ENCODE data around the gene NCAPG2.

NCAPG2 gene

DNA sequence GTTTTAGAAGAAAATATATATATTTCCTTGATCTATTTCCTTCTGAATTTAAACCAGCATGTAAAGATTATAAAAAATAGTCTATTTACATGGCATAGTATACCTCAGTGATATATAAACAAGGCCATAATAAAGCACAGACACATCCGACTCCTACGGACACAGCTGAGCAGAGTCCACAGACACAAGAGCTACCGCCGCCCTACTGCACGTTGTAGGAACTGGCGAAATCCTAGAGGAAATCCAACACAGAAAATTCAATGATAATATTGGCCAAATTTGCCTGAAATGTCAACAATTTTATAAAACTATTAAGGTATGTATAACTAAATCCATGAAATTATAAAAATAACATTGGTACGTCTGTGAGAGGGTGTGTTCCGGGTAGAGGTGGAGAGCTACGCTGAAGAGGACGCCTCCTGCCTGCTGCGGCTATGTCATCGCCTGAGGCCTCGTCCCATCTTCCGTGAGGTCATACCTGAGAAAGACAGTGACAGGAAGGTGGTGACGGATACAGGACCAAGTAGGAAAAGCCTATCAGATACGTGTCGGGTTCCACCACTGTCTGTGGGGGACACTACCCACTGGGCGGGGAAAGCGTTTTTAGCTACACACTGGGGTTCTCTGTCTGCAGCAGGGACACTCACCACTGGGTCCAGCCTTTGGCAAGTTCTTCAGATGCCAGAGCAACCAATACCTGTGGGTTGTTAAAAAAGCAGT lies 29.3 kb upstream of the NCAPG2 start:
- no peak for DNase-seq (ENCODE audit: low read depth)
- TF ChIP-seq, protein P1, sequence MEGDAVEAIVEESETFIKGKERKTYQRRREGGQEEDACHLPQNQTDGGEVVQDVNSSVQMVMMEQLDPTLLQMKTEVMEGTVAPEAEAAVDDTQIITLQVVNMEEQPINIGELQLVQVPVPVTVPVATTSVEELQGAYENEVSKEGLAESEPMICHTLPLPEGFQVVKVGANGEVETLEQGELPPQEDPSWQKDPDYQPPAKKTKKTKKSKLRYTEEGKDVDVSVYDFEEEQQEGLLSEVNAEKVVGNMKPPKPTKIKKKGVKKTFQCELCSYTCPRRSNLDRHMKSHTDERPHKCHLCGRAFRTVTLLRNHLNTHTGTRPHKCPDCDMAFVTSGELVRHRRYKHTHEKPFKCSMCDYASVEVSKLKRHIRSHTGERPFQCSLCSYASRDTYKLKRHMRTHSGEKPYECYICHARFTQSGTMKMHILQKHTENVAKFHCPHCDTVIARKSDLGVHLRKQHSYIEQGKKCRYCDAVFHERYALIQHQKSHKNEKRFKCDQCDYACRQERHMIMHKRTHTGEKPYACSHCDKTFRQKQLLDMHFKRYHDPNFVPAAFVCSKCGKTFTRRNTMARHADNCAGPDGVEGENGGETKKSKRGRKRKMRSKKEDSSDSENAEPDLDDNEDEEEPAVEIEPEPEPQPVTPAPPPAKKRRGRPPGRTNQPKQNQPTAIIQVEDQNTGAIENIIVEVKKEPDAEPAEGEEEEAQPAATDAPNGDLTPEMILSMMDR (conservative IDR thresholded peaks at IDR 0.05; ENCODE audit: low read depth, low read length) = no peak
- no peak overlapping the region for H3K4me3 ChIP-seq (ENCODE audit: low read length)

DNA sequence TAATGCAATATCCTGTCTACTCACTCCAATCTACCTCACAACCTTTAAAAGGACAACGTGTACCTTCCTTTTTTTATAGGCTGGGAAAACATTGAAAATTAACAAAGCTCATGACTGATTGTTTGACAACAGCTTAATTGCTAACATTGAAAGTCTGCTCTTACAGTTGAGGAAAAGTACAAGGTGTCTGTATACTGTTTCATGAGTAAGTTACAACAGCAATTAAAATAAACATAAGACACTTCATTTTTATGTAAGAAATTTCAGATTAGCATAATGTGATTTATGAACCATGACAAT lies 28.6 kb upstream of the NCAPG2 start:
- TF ChIP-seq, protein P1 (conservative IDR thresholded peaks at IDR 0.05; ENCODE audit: low read depth, low read length) = no peak
- no peak overlapping the region for H3K4me3 ChIP-seq (ENCODE audit: low read length)
- no peak for DNase-seq (ENCODE audit: low read depth)

DNA sequence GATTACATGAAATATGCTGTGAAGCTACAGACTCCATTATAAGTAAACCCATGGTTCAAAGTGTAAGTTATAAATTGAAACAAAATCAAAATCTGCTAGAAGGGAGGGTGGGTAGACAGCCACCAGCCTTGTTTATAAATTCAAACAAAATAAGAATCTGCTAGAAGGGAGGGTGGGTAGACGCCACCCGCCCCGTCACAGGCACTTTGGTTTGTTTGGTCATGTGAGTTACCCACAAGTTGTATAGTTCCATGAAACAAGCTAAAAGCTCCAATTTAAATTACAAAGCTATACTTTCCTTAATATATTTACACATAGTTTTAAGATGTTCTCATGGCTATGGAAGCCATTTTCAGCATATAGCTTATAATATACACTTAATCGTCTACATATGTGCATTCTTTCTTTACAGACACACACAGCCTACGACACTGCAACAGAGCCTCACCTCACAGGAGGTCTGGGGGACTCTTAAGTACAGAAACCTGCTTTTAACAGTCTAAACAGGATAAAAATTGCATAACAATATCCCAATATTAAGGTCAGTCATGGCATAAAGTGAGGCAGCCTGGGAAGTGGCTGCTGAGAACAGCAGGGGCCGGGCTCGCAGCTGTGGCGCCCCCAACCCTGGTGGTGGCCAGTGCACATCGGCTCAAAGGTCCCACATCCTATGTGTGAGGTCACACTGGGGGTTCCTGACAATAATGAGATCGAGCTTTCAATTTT lies 28.1 kb upstream of the NCAPG2 start:
- TF ChIP-seq, protein P1 (conservative IDR thresholded peaks at IDR 0.05; ENCODE audit: low read depth, low read length) = no peak
- no peak for DNase-seq (ENCODE audit: low read depth)
- no peak overlapping the region for H3K4me3 ChIP-seq (ENCODE audit: low read length)

DNA sequence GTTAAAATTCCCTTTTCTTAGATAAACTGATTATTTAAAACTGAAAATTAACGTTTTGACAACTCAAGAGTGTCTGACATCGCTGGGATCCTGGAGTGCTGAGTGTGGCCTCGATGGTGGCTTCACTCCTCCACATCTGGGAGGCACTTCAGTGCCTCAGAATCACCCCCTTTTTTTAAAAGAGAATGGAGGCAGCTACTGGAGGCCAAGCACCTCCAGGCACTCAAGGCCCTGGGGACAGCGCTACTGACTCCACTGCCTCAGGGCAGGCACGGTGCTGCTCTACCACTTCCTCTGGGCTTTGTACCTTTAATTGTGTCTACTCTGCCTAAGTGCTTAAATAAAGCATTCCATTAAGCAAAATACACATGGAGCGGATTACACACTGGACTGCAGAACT lies 27.2 kb upstream of the NCAPG2 start:
- H3K4me3 ChIP-seq (ENCODE audit: low read length) = no peak overlapping the region
- no peak for DNase-seq (ENCODE audit: low read depth)
- TF ChIP-seq, protein P1 (conservative IDR thresholded peaks at IDR 0.05; ENCODE audit: low read depth, low read length) = no peak

DNA sequence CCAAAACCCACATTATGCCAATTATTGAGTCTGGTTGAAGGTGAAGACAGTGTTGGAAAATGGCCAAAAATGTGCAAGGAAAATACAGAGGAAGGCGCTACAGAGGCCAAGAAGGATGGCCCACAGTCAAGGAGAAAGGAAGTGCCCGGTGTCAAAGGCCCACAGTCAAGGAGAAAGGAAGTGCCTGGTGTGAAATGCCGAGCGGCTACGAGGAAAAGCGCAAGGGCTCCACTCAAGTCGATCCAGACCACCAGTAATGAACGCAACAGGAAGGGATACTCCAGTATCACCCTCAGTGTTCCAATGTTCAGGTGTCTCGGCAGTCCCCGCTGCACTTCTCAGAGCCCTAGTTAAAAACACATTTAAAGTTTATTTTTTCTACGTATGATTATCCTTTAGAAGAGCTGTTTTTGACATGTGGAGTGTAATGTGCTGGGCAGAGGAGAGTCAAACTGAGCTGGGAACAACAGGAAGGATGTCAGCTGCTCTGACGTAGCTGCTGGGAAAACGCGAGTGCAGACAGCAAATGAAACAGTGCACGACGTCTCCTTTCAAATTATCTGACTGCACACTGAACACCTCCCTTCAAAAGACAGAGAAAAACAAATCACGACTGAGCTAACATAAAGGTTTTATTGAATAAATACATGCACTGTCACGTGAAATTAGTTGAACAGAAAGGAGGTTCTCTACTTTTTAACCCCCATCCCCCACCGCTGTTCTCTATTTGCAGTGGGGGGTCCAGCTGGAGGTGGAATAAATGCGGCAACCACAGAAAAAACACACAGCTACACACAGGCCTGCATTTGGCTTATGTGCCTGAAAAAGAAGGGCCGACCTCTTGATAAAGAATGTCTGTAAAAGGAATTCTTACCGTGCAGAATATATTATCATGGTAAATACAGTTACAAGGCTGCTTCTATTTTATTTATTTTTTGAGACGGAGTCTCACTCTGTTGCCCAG lies 26.1 kb upstream of the NCAPG2 start:
- TF ChIP-seq, protein P1 (conservative IDR thresholded peaks at IDR 0.05; ENCODE audit: low read depth, low read length) = no peak
- no peak overlapping the region for H3K4me3 ChIP-seq (ENCODE audit: low read length)
- DNase-seq (ENCODE audit: low read depth) = no peak

DNA sequence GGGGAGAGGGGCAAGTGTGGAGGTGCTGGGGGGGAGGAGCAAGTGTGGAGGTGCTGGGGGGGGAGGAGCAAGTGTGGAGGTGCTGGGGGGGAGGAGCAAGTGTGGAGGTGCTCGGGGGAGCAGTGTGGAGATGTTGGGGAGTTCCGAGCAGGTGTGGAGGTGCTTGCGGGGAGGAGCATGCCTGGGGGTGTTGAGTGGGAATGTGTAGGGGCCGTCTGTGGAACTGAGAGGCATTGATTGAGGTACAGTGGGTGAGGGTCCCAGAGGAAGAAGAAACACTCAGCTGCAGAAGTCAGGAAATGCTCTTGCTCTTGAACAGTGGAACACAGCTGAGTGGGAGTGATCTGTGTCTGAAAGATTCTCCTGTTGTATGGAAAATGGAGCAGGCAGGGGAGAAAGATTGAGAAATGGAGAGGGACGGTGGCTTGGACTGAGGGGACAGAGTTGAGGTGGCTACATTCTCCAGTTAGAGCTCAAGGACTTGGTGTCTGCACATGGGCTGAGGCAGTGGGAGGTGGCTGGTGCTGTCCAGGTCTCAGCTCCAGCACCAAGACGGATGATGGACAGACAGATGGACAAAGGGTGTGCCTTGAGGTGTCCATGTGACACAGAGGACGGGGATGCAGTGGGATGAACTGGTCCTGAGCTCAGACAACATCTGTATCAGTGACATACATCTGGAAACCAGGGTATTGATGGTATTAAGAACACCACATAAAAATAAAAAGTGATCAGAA lies 25.2 kb upstream of the NCAPG2 start:
- no peak for DNase-seq (ENCODE audit: low read depth)
- TF ChIP-seq, protein P1 (conservative IDR thresholded peaks at IDR 0.05; ENCODE audit: low read depth, low read length) = no peak

More for the DNA sequence above, 25.2 kb upstream of the NCAPG2 start:
- H3K4me3 ChIP-seq (ENCODE audit: low read length) = no peak overlapping the region

All from retinal pigment epithelial cell (primary cell).